ENCODE results near the gene GFRA1.

- no peak for TF ChIP-seq CTCF (IDR thresholded peaks at IDR 0.05)
- no peak for TF ChIP-seq EZH2 (IDR thresholded peaks at IDR 0.05; ENCODE audit: borderline replicate concordance, insufficient read depth, low read depth, low read length, poor library complexity, severe bottlenecking)
These were observed 125.7 kb downstream of the GFRA1 start for GRCh38 chr10:116147147-116147905.

Measured in B cell (primary cell).